Stimulated activated CD8-positive, alpha-beta memory T cell treated with anti-CD3 and anti-CD28 coated beads, Interleukin-4, amount 100 ng/mL, for 48 hours (primary cell): ENCODE results near the gene GSTM4.

Source experiments
- DNase-seq: peaks from one replicate; pipeline ENCODE4 v3.0.0-alpha.2; 2020

Gene GSTM4

DNA sequence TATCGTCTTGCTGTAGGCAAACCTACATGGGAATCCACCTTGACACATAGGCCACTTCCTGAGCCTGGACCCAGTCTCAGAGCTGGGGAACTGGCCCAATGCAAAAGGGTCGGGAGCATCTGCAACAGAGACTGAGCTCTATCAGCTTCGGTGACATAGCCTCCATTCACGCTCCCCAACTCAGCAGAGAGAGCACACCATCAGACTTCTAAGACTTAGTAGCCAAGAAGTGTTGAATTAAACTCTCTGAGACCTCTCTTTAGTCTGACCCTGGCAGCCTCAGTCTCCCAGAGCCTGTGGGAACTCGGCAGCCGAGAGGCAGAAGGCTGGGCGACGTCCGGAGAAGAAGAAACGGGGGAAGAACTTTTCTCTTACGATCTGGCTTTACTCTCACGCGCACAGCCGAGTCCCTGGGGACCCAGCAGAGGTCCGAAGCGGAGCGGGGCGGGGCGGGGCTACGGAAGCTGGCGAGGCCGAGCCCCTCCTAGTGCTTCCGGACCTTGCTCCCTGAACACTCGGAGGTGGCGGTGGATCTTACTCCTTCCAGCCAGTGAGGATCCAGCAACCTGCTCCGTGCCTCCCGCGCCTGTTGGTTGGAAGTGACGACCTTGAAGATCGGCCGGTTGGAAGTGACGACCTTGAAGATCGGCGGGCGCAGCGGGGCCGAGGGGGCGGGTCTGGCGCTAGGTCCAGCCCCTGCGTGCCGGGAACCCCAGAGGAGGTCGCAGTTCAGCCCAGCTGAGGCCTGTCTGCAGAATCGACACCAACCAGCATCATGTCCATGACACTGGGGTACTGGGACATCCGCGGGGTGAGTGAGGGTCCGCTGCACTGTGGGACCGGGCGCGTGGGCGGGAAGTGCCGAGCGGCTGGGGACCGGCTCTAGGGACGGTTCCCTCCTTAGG, at the start of gene GSTM4:
Gene GSTM4, plus strand, starts transcription at position 485 of the 905 bp plus-strand sequence. Its CDS starts 291 bp downstream, at position 776.
- peak; percentile 88 for DNase-seq

DNA sequence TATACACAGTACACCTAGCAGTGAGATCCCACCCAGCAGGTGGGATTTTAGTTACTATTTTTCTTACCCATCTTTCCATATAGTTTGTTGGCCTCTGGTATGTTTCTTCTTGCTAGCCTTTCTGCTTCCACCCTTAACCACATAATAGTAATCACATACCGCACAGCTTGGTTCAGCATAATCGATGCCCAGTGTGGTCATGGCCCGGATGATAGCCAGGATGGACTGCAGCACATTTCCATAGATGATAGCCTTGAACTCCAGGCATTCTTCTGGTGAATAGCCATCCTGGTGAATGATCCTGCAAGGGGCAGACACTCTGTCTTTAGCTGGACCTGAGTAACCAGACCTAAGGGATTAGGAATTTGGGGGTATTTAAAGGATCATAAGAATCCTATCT, 46.0 kb upstream of the GSTM4 start:
- no peak for DNase-seq

DNA sequence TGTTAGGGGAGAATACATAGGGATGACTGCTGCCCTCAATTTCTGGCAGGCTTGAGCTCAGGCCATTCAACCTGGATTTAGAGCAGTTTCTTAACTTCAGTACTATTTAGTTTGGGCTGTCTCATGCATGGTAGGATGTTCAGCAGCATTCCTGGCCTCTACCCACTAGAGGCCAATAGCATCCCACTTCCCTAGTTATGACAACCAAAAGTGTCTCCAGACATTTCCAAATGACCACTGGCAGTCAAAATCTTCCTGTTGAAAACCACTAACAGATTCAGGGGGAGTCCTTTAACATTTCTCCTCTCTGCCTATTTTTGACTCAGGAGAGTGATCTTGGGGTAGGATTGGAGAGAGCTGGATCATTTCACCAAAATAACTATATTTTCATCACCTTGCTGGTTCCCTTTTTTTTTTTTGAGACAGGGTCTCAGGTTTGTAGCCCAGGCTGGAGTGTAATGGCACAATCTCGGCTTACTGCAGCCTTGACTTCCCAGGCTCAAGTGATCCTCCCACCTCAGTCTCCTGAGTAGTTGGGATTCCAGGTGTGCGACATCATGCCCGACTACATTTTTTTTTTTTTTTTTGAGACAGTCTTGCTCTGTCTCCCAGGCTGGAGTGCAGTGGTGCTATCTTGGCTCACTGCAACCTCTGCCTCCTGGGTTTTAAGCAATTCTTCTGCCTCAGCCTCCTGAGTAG, 45.1 kb upstream of the GSTM4 start:
- no peak for DNase-seq

DNA sequence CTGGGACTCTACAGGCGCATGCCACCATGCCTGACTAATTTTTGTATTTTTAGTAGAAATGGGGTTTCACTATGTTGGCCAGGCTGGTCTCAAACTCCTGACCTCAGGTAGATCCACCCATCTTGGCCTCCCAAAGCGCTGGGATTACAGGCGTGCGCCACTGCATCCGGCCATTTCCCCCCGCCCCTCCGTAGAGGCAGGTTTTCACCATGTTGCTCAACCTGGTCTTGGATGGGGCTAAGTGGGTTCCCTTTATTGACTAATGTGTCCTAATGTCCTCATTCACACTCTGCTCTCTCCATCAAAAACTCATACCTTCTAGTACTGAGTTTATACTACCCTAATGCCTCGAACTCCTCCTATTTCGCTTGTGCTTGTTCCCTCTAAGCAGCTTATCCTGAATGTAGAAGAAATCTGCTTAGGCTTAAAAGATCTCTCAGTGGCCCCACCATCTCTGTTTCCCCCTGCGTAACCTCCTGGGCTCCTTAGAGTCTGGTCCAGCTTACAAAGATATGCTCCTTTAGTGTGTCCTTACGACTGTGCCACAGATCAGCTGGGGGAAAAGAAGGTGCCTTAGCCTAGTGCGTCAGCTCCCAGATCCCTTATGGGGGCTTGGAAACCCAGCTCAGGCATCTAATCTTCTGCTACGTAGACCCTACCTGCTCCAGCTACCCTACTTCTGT, 44.5 kb upstream of the GSTM4 start:
- no peak for DNase-seq

DNA sequence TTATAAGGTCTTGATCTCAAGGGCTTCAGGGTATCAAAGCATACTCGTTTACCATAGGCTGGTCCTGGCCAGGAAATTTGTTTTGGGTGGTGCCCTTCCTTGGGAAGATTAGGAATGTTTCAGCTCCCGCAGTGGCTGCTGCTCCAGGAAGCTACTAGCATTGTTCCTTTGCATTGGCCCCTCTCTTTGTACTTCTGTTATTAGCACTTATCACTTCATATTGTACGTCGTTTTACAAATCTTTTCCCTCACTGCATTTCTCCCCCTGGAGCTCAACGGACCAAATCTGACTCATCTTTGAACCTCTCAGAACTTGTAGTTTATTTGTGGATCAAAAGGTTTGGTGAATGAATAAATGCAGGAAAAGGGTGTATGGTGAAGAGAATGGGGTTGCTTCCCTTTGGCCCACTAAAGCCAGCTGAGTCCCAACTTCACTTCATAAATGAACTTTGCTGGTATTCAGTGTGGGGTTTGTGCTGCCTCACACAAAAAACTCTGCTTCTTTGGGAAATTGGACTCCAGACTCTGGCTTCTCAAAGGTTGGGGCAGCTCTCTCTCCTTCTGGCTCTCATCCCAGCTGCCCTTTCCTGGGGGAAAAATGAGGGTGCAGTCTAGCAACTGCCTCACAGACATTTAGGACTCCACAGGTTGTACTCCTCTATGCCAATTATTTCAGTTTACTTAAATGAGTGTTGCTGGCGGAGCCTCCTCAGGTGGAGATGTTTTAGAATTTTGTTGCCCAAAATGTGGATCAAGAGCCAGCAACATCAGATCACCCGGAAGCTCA, 42.3 kb upstream of the GSTM4 start:
- DNase-seq, result no peak

DNA sequence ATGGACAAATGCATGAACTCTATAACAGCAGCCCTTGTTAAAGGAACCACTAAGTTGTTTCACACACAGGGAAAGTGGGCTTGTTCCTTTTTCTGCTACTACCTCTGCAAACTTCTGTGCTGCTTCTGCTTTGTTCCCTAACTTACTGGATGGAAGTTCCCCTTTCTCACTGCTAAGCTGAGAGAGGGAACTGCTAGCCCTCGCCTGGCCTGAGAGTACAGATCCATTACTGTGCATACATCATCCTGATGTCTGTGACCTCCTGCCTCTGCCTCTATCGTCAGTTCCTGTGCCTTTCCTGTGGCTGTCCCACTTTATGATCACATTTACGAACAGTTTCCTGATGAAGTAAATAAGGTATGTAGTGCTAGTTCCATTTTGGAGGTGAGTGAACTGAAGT, 40.0 kb upstream of the GSTM4 start:
- no peak for DNase-seq

DNA sequence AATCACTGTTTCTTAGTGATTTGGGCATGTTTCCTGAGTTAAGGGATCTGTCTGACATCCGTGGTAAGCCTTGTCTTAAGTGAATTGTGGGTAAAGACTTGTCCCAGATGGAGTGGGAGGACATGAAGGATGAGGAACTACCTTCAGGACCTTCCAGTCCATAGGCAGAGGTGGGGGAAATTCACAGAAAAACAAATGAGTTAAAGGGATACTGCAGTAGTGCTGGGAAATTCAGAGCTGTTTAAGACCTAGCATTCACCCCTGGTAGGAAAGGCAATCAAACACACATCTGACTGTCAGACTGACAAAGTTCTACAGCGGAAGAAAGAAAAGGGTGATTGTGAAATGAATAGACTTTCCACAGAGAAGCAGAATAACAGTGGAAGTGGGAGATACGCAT, 39.5 kb upstream of the GSTM4 start:
- DNase-seq, result no peak

DNA sequence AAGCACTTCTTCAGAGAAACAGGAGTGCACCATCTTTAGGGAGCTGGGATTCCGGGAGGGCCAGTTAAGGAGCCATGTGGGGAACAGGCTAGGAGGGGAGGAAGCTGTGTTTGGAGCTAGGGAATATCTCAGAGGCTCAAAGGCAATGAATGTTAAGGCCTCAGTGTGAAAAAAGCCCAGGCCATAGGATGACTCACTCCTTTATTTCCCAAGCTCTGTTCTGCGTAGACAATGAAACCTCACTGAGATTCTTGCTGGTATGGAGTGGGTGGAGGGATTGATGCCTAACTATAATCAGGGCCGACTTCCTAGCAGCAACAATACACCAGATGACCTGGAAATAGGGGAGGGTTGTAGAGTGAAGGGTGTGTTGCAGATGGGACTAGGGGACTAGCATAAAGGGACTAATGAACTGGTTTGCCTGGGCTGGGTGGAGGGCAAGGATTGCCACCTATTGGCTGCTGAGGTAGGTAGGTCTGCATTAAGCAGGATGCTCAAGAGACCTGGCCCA, 38.6 kb upstream of the GSTM4 start:
- DNase-seq, result no peak

DNA sequence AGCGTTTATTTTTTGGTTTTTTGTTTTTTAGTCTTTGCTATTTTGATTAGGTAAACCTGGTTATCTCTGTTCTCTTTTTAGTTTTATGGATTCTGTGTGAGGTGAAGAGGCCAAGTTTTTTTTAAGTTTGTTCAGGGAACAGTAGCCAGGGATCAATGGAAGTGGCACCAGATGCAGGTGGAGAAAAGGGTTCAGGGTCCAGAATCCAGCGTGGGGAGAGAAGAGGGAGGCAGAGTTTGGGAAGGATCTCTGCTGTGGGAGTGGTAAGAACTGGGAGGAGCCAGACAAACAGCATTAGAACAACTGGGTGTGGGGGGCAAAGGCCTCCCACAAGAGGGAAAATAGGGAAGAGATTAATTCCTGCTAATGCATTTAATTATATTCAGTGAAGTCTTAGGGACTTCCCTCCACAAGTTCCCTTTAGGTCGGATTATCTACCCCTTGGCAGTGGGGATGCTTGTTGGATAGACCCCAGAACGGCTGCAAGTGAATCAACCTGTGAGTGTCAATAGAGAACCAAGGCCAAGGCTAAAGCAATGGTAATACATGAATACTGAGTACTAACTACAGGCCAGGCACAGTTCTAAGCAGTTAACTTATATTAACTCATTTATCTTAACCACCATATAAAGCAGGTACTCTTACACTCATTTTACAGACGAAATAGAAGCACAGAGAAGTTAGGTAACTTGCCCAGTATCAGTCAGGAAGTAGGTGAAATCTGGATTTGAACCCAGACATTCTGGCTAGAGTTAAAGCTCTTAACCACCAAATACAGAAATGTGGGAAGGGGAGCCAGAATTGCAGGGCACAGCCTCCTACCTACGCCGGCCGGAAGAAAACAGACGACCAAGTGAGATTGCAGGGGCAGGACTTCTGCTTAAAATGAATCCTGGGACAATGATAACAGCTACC, 37.0 kb upstream of the GSTM4 start:
- DNase-seq, result no peak

DNA sequence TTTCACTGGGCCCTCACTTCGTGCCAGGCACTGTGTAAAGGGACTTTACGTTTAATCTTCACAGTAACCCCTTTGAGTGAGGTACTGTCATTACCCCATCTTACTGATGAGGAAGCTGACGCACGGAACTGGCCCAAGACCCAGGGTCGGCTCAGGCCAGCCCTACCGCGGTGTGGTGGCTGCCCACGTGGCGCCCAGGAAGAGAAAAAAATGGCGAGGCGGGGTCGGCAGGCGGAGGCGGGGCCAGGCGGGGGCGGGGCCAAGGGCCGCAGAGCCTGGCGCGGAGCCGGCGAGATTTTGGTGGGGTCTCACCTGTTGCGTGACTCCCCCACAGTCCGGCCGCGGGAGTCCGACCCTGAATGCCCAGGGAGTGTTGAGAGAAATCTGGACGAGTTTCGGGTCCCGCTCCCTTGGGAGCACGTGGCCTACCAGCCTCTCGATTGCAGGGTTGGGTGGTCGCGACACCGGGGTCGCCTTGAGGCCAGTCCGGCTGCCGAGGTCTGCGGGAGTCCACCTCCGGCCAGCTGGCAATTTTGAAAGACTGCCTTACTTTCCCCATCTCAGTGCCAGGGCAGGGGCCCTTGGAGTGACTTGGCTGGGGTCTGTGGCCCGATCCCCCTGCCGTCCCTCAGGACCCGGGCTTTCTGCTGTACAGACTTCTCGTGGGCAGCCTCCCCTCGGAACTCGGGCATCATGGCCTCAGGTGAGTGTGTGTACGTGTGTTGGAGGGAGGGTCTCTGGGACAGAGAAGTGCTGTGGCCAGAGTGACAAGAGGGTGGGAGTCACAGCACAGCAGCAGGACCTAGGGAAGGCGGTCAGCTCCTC, 36.1 kb upstream of the GSTM4 start, which contains the start of the genes AMPD2 and GNAT2:
Gene AMPD2, plus strand, starts transcription at position 262 of the 825 bp plus-strand sequence. CDS start 1,339 bp downstream, outside the sequence.
Gene GNAT2, minus strand, starts transcription at position 41 of the 825 bp plus-strand sequence. CDS start 6,746 bp downstream, outside the sequence.
- DNase-seq, result peak; percentile 83

DNA sequence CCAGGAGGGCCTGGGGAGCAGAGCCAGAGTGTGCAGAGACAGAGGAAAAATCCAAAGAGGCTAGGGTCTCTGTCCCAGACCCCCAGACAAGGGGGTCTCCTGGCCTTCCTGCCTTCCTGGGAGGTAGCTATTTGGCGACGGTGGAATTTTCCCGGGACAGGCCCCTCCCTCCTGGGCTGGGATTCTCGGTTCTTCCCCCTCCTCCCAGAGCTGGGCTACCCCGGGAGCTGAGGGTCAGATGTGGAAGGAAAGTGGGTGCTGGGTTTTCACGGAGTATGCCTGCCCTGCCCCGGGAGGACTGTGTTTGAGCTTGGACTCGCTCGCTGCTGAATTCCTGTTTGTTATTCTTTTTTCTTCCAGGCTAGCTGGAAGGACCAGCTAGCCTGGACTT, 35.5 kb upstream of the GSTM4 start:
- DNase-seq, result no peak

DNA sequence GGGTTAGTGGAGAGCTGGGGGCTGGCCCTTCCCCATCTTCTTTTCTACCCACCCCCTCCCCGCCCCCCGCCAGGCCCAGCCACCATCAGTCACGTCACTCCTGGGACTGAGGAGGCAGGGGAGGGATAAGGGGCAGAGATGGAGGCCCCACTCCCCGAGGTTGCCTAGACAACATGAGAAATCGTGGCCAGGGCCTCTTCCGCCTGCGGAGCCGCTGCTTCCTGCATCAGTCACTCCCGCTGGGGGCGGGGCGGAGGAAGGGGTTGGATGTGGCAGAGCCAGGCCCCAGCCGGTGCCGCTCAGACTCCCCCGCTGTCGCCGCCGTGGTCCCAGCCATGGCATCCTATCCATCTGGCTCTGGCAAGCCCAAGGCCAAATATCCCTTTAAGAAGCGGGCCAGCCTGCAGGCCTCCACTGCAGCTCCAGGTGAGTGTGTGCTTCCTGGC, 35.0 kb upstream of the GSTM4 start:
- DNase-seq, result peak; percentile 98

DNA sequence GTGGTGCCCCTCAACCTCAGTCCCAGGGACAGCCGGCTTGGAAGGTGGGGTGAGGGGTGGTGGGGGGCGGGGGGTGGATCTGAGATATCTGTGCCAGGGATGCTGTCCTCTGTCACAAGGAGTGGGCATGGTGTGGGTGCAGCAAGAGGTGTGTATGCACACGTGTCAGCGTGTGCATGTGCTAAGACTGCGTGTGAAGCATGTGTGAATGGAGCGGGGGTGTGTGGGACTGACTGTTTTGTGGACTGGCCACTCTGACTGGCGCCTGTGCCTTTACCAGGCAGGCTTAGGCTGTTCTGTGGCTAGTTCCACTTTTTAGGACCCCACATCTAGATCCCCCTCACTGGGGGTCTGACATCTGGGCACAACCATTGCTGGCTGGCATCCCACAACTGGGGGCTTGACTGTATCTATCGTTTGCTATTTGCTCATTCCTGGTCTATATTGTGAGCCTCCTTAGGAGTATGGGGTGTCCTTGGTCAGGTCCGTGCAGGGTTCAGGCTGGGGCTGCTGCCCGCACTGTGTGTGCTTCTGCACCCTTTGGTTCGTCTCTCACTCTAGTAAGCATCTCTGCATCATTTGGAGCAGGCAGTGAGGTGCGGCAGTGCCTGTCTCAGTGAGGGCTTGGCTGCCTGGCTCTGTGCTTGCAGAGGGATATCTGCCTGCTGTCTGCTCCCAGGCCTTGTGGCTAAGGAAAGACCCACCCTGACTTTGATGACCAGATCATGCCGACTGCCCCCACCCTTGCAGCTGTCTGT, 34.3 kb upstream of the GSTM4 start:
- DNase-seq, result no peak

DNA sequence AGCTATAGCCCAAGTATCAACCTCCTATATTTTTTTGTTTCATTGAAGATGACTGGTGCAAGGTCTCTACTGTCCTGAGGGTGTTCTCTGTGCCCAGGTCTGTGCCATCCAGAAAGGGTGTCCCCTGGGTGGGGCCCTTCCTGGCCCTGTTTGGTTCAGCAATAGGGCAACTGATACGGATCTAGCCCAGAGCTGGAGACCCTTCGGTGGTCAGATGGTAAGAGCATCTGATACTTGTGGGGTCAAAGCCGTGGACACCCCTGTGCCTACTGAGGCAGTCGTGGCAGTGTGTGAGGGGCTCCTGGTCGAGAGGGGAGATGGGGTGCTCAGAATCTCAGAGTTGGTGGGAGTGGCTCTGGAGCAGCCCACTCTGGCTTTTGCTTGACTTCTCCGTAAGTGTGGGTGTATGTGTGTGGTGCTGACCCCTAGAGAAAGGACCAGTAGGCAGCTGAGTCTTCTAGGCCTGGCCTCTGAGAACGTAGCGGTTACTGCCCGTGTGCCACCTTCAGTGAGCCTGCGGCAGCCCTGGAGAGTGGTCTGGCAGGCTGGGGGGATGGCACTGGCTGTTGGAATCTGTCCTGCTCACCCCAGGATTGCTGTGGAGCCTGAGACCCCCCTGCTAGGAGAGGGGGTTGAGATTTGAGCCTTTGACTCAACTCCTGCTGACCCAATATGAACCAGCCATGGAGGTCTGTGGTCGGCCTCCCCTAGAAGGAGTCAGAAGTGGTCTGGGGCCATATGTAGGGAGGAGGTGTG, 33.6 kb upstream of the GSTM4 start:
- no peak for DNase-seq

DNA sequence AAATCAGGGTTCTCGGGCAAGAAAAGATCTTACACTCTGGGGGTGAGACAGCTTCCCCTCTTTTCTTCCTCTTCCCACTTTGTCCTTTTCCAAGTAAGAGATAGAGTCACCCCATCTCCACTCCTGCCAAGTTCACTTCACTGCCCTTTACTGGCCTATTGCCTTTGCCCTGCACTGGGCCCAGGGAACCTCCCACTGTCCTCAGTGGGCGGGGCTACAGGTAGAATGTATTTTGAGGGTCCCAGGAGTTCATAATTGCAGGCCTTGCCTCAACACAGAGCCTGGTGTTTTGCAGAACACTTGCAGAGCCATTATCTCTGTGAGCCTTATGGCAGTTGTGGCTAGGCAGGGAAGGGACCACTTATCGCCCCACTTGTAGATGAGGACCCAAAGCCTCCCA, 33.0 kb upstream of the GSTM4 start:
- no peak for DNase-seq

DNA sequence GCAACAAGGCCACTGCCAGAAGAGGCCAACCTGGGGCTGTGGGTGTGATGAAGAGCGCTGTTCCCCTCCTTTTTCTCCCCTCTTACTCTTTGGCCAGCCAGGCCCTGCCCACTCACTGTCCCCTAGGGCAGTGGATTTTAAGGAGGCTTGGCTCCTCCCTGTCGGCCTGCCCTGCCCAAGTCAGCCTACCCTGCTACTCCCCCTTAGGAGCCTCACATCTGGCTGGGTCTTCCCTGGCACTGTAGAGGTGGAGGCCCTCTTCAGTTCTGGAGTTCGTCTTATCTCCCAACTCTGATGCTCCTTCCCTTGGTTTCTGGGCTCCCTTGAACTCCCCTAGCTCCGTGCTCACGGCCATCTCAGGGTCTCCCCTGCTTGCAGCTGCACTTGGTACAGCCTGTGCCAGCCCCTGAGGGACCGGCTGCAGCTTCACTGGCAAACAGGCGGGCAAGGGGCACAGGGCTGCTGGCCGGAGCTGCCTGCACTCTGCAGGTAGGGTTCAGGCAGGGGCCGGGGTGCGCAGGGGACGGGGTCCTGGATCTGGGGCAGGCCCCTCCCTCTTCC, 32.2 kb upstream of the GSTM4 start:
- DNase-seq, result no peak

DNA sequence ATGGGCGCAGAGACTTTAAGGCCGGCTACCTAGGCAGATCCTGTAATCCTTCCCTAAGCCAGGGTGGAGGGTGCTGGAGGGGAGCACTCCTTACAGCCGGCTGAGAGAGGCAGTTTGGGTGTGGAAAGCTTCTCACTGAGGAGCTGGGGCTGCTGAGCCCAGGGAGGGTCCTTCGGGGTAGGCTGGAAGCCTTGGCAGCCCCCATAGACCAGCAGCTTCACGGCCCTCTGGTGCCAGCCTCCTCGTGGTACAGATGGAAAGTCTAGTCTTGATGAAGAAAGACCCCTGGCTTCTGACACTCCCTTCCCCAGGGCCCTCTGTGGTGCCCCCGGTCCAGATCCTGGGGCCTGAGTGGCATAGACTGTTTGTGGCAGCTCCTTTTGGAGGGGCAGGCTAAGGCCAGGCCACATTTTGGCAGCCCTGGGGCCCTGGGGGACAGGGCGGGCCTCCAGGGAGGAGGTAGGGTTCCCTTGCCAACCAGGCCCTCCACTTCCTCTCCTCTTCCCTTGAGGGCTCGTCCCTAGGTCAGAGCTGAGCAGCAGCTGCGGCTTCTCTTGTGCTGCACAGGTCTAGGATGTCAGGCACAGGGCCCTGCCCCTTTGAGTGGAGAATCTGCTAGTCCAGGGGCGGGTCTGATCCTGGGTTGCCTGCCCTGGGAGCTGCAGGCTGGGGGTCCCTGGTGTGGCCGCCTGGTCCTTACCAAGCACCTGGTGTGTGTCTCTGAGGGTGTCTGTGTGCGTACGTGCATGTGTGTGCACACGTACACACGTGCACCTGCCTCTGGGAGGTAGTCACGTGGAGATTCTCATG, 31.5 kb upstream of the GSTM4 start:
- no peak for DNase-seq
